ENCODE results near the gene DYNC1LI2. TPM values are rescaled to one million over a fixed set of nuclear protein-coding genes. Genes with fewer than 3 reads are reported as not detected.

DYNC1LI2 gene
- total and polyA plus RNA-seq, 9 of the 15 experiments (the other 6 are each of a cell fraction or from before 2014, with no cell fraction given), result 5.1 to 48.9 (median 38.2) TPM

DNA sequence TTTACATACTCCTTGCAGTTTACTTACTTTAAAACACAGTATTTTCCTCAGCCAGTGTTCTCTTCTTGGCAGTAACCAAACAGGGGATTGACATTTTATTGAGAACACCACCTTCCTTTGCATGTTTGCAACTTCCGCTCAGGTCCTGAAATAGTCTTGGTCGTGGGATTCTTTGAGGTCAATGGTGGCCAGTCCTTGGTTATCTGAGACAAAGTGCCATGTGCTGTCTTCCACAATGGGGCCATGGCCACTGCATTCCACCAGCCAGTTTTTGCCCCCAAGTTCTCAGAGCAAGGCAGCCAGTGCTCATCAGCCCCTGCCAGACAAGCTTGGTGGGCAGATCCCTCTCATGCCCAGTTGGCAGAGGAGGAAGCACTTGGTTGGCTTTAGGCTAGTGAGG, 77.7 kb downstream of the DYNC1LI2 start (continued):
- TF ChIP-seq RNF219 (CRISPR knock-in tag; IDR thresholded peaks at IDR 0.05), result no peak
- TF ChIP-seq SRSF3 (IDR thresholded peaks at IDR 0.05; ENCODE audit: insufficient read depth, low read length), result no peak
- no peak for TF ChIP-seq MYC (IDR thresholded peaks at IDR 0.05; ENCODE audit: low read depth, low read length)
- no peak for TF ChIP-seq MYC (CRISPR knock-in tag; IDR thresholded peaks at IDR 0.05; ENCODE audit: borderline replicate concordance, low read depth)
- TF ChIP-seq MIER1 (IDR thresholded peaks at IDR 0.05; ENCODE audit: low read depth), result no peak
- no peak for TF ChIP-seq DLX4 (CRISPR knock-in tag; IDR thresholded peaks at IDR 0.05)

Other genes with a start within 250 kb of the DYNC1LI2 start
Only the 7 nearest of the 16 such genes appear.
- gene CMTM3, start 146.9 kb downstream of the DYNC1LI2 start, total RNA-seq (2014; rRNA removed), result 12.9 and 18.3 TPM in 2 replicates
- gene CMTM3, start 146.9 kb downstream of the DYNC1LI2 start, total RNA-seq (2014; rRNA removed; fragmentation: Illumina TruSeq; extraction: Trizol), result 13.1 and 13.4 TPM in 2 replicates
- 15.8 and 17.5 TPM in 2 replicates for gene CMTM3, start 146.9 kb downstream of the DYNC1LI2 start, total RNA-seq (2015; rRNA removed; fragmentation: Illumina TruSeq; extraction: Trizol)
- gene CMTM3, start 146.9 kb downstream of the DYNC1LI2 start, total RNA-seq (2021), result 33.4 and 34.5 TPM in 2 replicates
- gene CMTM3, start 146.9 kb downstream of the DYNC1LI2 start, polyA plus RNA-seq (2011; rRNA removed), result 24.5 and 24.7 TPM in 2 replicates
- gene CMTM3, start 146.9 kb downstream of the DYNC1LI2 start, polyA plus RNA-seq (2014; fragmentation: Illumina TruSeq; extraction: Trizol), result 29.1 and 29.8 TPM in 2 replicates
- 1 to 10 TPM; 4.6 to 8.3 TPM for gene CMTM3, start 146.9 kb downstream of the DYNC1LI2 start, polyA plus RNA-seq (2014; fragmentation: Nextera tagmentation; extraction: Ambion mirVana)
- gene CMTM3, start 146.9 kb downstream of the DYNC1LI2 start, polyA plus RNA-seq (2014; rRNA removed), result 28.2 and 29.9 TPM in 2 replicates
- 11.6 and 13.3 TPM in 2 replicates for gene CMTM4, start 54.9 kb downstream of the DYNC1LI2 start, total RNA-seq (2014; rRNA removed)
- 14.9 and 15.2 TPM in 2 replicates for gene CMTM4, start 54.9 kb downstream of the DYNC1LI2 start, total RNA-seq (2014; rRNA removed; fragmentation: Illumina TruSeq; extraction: Trizol)
- gene CMTM4, start 54.9 kb downstream of the DYNC1LI2 start, total RNA-seq (2015; rRNA removed; fragmentation: Illumina TruSeq; extraction: Trizol), result 11.1 and 12.3 TPM in 2 replicates
- gene CMTM4, start 54.9 kb downstream of the DYNC1LI2 start, total RNA-seq (2021), result 19.5 and 19.9 TPM in 2 replicates
- gene CMTM4, start 54.9 kb downstream of the DYNC1LI2 start, polyA plus RNA-seq (2011; rRNA removed), result 21.3 and 24.0 TPM in 2 replicates
- 12.5 and 12.9 TPM in 2 replicates for gene CMTM4, start 54.9 kb downstream of the DYNC1LI2 start, polyA plus RNA-seq (2014; fragmentation: Illumina TruSeq; extraction: Trizol)
- gene CMTM4, start 54.9 kb downstream of the DYNC1LI2 start, polyA plus RNA-seq (2014; fragmentation: Nextera tagmentation; extraction: Ambion mirVana), result 1 to 10 TPM; 2.0 to 2.3 TPM
- 13.5 and 16.2 TPM in 2 replicates for gene CMTM4, start 54.9 kb downstream of the DYNC1LI2 start, polyA plus RNA-seq (2014; rRNA removed)
- not detected in 2 replicates for gene TERB1, start 50.0 kb upstream of the DYNC1LI2 start, total RNA-seq (2014; rRNA removed)
- not detected in 2 replicates for gene TERB1, start 50.0 kb upstream of the DYNC1LI2 start, total RNA-seq (2014; rRNA removed; fragmentation: Illumina TruSeq; extraction: Trizol)
- gene TERB1, start 50.0 kb upstream of the DYNC1LI2 start, total RNA-seq (2015; rRNA removed; fragmentation: Illumina TruSeq; extraction: Trizol), result not detected in 2 replicates
- gene TERB1, start 50.0 kb upstream of the DYNC1LI2 start, total RNA-seq (2021), result not detected in 2 replicates
- gene TERB1, start 50.0 kb upstream of the DYNC1LI2 start, polyA plus RNA-seq (2011; rRNA removed), result not detected in 2 replicates
- gene TERB1, start 50.0 kb upstream of the DYNC1LI2 start, polyA plus RNA-seq (2014; fragmentation: Illumina TruSeq; extraction: Trizol), result not detected in 2 replicates
- gene TERB1, start 50.0 kb upstream of the DYNC1LI2 start, polyA plus RNA-seq (2014; fragmentation: Nextera tagmentation; extraction: Ambion mirVana), result not detected
- not detected in 2 replicates for gene TERB1, start 50.0 kb upstream of the DYNC1LI2 start, polyA plus RNA-seq (2014; rRNA removed)
- 150 and 165 TPM in 2 replicates for gene NAE1, start 79.4 kb upstream of the DYNC1LI2 start, total RNA-seq (2014; rRNA removed)
- 230 and 259 TPM in 2 replicates for gene NAE1, start 79.4 kb upstream of the DYNC1LI2 start, total RNA-seq (2014; rRNA removed; fragmentation: Illumina TruSeq; extraction: Trizol)
- gene NAE1, start 79.4 kb upstream of the DYNC1LI2 start, total RNA-seq (2015; rRNA removed; fragmentation: Illumina TruSeq; extraction: Trizol), result 174 and 190 TPM in 2 replicates
- gene NAE1, start 79.4 kb upstream of the DYNC1LI2 start, total RNA-seq (2021), result 167 and 172 TPM in 2 replicates
- gene NAE1, start 79.4 kb upstream of the DYNC1LI2 start, polyA plus RNA-seq (2011; rRNA removed), result 233 and 294 TPM in 2 replicates
- 164 and 203 TPM in 2 replicates for gene NAE1, start 79.4 kb upstream of the DYNC1LI2 start, polyA plus RNA-seq (2014; fragmentation: Illumina TruSeq; extraction: Trizol)
- 100 to 1,000 TPM; 257 to 275 TPM for gene NAE1, start 79.4 kb upstream of the DYNC1LI2 start, polyA plus RNA-seq (2014; fragmentation: Nextera tagmentation; extraction: Ambion mirVana)
- 235 and 238 TPM in 2 replicates for gene NAE1, start 79.4 kb upstream of the DYNC1LI2 start, polyA plus RNA-seq (2014; rRNA removed)
- 0.24 TPM in 1 of 2 replicates, not detected in the other for gene CA7, start 92.8 kb upstream of the DYNC1LI2 start, total RNA-seq (2014; rRNA removed)
- not detected in 2 replicates for gene CA7, start 92.8 kb upstream of the DYNC1LI2 start, total RNA-seq (2014; rRNA removed; fragmentation: Illumina TruSeq; extraction: Trizol)
- gene CA7, start 92.8 kb upstream of the DYNC1LI2 start, total RNA-seq (2015; rRNA removed; fragmentation: Illumina TruSeq; extraction: Trizol), result not detected in 2 replicates
- not detected in 2 replicates for gene CA7, start 92.8 kb upstream of the DYNC1LI2 start, total RNA-seq (2021)
- gene CA7, start 92.8 kb upstream of the DYNC1LI2 start, polyA plus RNA-seq (2011; rRNA removed), result 0.06 TPM in 1 of 2 replicates, not detected in the other
- gene CA7, start 92.8 kb upstream of the DYNC1LI2 start, polyA plus RNA-seq (2014; fragmentation: Illumina TruSeq; extraction: Trizol), result 0.07 TPM in 1 of 2 replicates, not detected in the other
- under 1 TPM in 1 of 2 experiments, not detected in 1; 0.03 TPM for gene CA7, start 92.8 kb upstream of the DYNC1LI2 start, polyA plus RNA-seq (2014; fragmentation: Nextera tagmentation; extraction: Ambion mirVana)
- 0.05 TPM in 1 of 2 replicates, not detected in the other for gene CA7, start 92.8 kb upstream of the DYNC1LI2 start, polyA plus RNA-seq (2014; rRNA removed)
- gene PDP2, start 128.9 kb upstream of the DYNC1LI2 start, total RNA-seq (2014; rRNA removed), result 5.5 and 6.7 TPM in 2 replicates
- 7.2 and 8.3 TPM in 2 replicates for gene PDP2, start 128.9 kb upstream of the DYNC1LI2 start, total RNA-seq (2014; rRNA removed; fragmentation: Illumina TruSeq; extraction: Trizol)
- gene PDP2, start 128.9 kb upstream of the DYNC1LI2 start, total RNA-seq (2015; rRNA removed; fragmentation: Illumina TruSeq; extraction: Trizol), result 5.8 and 6.7 TPM in 2 replicates
- gene PDP2, start 128.9 kb upstream of the DYNC1LI2 start, total RNA-seq (2021), result 17.7 and 18.5 TPM in 2 replicates
- gene PDP2, start 128.9 kb upstream of the DYNC1LI2 start, polyA plus RNA-seq (2011; rRNA removed), result 24.3 and 28.6 TPM in 2 replicates
- 11.4 and 15.8 TPM in 2 replicates for gene PDP2, start 128.9 kb upstream of the DYNC1LI2 start, polyA plus RNA-seq (2014; fragmentation: Illumina TruSeq; extraction: Trizol)
- 1 to 10 TPM; 2.5 to 4.2 TPM for gene PDP2, start 128.9 kb upstream of the DYNC1LI2 start, polyA plus RNA-seq (2014; fragmentation: Nextera tagmentation; extraction: Ambion mirVana)
- gene PDP2, start 128.9 kb upstream of the DYNC1LI2 start, polyA plus RNA-seq (2014; rRNA removed), result 8.3 and 8.7 TPM in 2 replicates
- gene CDH16, start 167.3 kb upstream of the DYNC1LI2 start, total RNA-seq (2014; rRNA removed), result not detected in 2 replicates
- not detected in 2 replicates for gene CDH16, start 167.3 kb upstream of the DYNC1LI2 start, total RNA-seq (2014; rRNA removed; fragmentation: Illumina TruSeq; extraction: Trizol)
- not detected in 2 replicates for gene CDH16, start 167.3 kb upstream of the DYNC1LI2 start, total RNA-seq (2015; rRNA removed; fragmentation: Illumina TruSeq; extraction: Trizol)
- gene CDH16, start 167.3 kb upstream of the DYNC1LI2 start, total RNA-seq (2021), result not detected in 2 replicates
- gene CDH16, start 167.3 kb upstream of the DYNC1LI2 start, polyA plus RNA-seq (2011; rRNA removed), result not detected in 2 replicates
- gene CDH16, start 167.3 kb upstream of the DYNC1LI2 start, polyA plus RNA-seq (2014; fragmentation: Illumina TruSeq; extraction: Trizol), result not detected in 2 replicates
- gene CDH16, start 167.3 kb upstream of the DYNC1LI2 start, polyA plus RNA-seq (2014; fragmentation: Nextera tagmentation; extraction: Ambion mirVana), result not detected
- gene CDH16, start 167.3 kb upstream of the DYNC1LI2 start, polyA plus RNA-seq (2014; rRNA removed), result not detected in 2 replicates

Data from K562 (cell line).